ENCODE data around the gene COPG1. TPM values are rescaled to one million over a fixed set of nuclear protein-coding genes. Genes with fewer than 3 reads are reported as not detected.

COPG1 gene
- total and polyA plus RNA-seq, 4 donors, result 49.8 to 177 (median 87.0) TPM

DNA sequence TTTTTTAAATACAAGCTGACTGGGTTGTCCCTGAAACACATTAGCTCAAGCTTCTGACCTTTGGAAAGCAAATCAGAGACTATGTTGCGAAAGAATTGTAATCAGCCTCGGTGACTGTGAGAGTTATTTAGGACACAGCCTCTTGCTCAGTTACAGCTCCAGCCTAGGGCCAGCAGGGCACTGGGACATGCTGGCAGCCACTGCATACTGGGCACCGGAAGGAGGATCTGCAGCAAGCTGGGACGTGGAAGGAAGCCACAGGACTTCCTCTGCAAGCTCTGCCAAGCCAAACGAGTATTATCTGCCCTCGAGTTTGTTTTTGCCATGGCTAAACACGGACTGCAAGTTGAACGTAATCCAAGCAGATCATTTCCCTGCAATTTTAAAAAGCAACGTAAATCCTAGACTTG is 24.4 kb upstream of the COPG1 start (continued):
- TF ChIP-seq, protein P1, sequence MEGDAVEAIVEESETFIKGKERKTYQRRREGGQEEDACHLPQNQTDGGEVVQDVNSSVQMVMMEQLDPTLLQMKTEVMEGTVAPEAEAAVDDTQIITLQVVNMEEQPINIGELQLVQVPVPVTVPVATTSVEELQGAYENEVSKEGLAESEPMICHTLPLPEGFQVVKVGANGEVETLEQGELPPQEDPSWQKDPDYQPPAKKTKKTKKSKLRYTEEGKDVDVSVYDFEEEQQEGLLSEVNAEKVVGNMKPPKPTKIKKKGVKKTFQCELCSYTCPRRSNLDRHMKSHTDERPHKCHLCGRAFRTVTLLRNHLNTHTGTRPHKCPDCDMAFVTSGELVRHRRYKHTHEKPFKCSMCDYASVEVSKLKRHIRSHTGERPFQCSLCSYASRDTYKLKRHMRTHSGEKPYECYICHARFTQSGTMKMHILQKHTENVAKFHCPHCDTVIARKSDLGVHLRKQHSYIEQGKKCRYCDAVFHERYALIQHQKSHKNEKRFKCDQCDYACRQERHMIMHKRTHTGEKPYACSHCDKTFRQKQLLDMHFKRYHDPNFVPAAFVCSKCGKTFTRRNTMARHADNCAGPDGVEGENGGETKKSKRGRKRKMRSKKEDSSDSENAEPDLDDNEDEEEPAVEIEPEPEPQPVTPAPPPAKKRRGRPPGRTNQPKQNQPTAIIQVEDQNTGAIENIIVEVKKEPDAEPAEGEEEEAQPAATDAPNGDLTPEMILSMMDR (IDR thresholded peaks at IDR 0.05; ENCODE audit: low read depth, low read length, missing input control), result no peak
- TF ChIP-seq SP1 (IDR thresholded peaks at IDR 0.05), result peak; percentile 98
- peak; percentile 76 for TF ChIP-seq ATF3 (IDR thresholded peaks at IDR 0.05)
- TF ChIP-seq FOXA1 (IDR thresholded peaks at IDR 0.05), result peak; percentile 82
- TF ChIP-seq FOXA2 (IDR thresholded peaks at IDR 0.05), result peak; percentile 79
- peak; percentile 90 for TF ChIP-seq YY1 (IDR thresholded peaks at IDR 0.05)
- peak; percentile 91 for TF ChIP-seq TAF1 (conservative IDR thresholded peaks at IDR 0.05)
- peak; percentile 76 to 91 for TF ChIP-seq GABPA (IDR thresholded peaks at IDR 0.05 in 1 of 2, conservative IDR thresholded peaks at IDR 0.05 in 1 of 2)

DNA sequence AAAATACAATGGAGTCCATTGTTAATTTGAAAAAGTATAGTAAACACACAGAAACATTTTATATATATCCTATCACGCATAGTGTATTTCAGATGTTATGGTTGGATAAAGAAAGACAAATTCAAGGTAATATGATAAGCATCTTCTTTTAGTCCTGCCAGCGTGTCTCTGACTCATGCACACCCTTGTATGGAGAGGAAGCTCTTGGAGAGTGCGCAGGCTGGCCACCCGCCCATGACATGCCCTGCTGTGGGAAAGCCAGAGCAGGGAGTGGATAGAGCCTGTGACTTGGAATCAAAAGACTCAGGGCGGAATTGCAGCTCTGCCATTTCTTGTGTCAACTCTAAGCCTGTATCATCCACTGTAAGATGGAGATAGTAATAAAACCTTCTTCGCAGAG is 23.0 kb upstream of the COPG1 start:
- Histone ChIP-seq H3K4me3 (ENCODE audit: low read depth in 1 of 3, low read length in 3 of 3) (no peak overlapping the region), H3K9me3 (ENCODE audit: control insufficient read depth in 4 of 4, low read length in 3 of 4) (no peaks in the 10 kb centered on the region), H3K4me1 (ENCODE audit: control insufficient read depth in 4 of 4, insufficient read depth in 4 of 4, low read length in 3 of 4) (peaks cover 3 to 35% (median 26%) of the 10 kb centered on the region in 4 donors), H3K27ac (ENCODE audit: low read depth in 1 of 2, low read length in 2 of 2) (peak overlapping the region in 1 of 2 donors; percentile 56), H3K27me3 (ENCODE audit: control insufficient read depth in 4 of 4, insufficient read depth in 4 of 4, low read length in 3 of 4) (no peaks in the 10 kb centered on the region), H3K9ac (ENCODE audit: low read depth in 1 of 2, low read length in 2 of 2) (no peak overlapping the region), H3K36me3 (ENCODE audit: control insufficient read depth in 4 of 4, insufficient read depth in 3 of 4, low read depth in 1 of 4, low read length in 3 of 4) (no peaks in the 10 kb centered on the region)
- DNase-seq (ENCODE audit: low spot score), result no peak
- 84% methylated on average over 6 of the region's 6 CpGs for WGBS
- TF ChIP-seq YY1 (IDR thresholded peaks at IDR 0.05), result no peak
- TF ChIP-seq RXRA (IDR thresholded peaks at IDR 0.05), result no peak
- no peak for TF ChIP-seq RAD21 (IDR thresholded peaks at IDR 0.05)
- no peak for TF ChIP-seq FOXA1 (IDR thresholded peaks at IDR 0.05)
- no peak for TF ChIP-seq TAF1 (conservative IDR thresholded peaks at IDR 0.05)
- TF ChIP-seq HNF4A (conservative IDR thresholded peaks at IDR 0.05), result no peak
- TF ChIP-seq, protein P1 (IDR thresholded peaks at IDR 0.05; ENCODE audit: low read depth, low read length, missing input control), result no peak
- TF ChIP-seq NR2F2 (IDR thresholded peaks at IDR 0.05), result no peak
- TF ChIP-seq FOXA2 (IDR thresholded peaks at IDR 0.05), result no peak
- no peak for TF ChIP-seq SP1 (IDR thresholded peaks at IDR 0.05)
- TF ChIP-seq EGR1 (IDR thresholded peaks at IDR 0.05; ENCODE audit: low read depth in 2 of 2), result no peak
- TF ChIP-seq HNF4G (IDR thresholded peaks at IDR 0.05), result no peak
- no peak for TF ChIP-seq ATF3 (IDR thresholded peaks at IDR 0.05)
- TF ChIP-seq REST (IDR thresholded peaks at IDR 0.05), result no peak
- no peak for TF ChIP-seq ZBTB33 (IDR thresholded peaks at IDR 0.05)
